NCI-H748 treated with DMSO at 0.1 percent for 48 hours (cell line): ENCODE measurements around the gene CLSTN2.
A peak's percentile ranks its signal among the peaks of the same experiment; 100 is the strongest.

Source experiments
- DNase-seq: peaks from one replicate; lab custom pipeline; 2025; lab: John Stamatoyannopoulos, UW

The CLSTN2 gene

GRCh38 chr3:139935016-139935865 is at the start of gene CLSTN2:
CLSTN2 (plus strand) TSS chr3:139935185.
- DNase-seq = peak; percentile 26

DNA sequence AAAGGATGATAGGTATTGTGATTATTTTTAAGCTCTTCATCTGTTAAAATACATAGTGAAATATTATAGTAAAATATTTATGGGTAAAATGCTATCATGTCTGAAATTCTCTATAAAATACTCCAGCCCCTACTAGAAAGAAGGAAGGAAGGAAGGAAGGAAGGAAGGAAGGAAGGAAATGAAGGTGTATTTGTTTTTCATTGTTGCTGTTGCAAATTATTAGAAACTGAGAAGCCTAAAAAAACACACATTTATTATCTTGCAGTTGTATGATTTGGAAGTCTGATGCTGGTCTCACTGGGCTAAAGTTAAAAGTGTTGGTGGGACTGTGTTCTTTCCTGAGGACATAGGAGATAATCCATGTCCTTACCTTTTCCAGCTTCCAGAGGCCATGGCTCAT is 47.6 kb upstream of the CLSTN2 start:
- DNase-seq = no peak

DNA sequence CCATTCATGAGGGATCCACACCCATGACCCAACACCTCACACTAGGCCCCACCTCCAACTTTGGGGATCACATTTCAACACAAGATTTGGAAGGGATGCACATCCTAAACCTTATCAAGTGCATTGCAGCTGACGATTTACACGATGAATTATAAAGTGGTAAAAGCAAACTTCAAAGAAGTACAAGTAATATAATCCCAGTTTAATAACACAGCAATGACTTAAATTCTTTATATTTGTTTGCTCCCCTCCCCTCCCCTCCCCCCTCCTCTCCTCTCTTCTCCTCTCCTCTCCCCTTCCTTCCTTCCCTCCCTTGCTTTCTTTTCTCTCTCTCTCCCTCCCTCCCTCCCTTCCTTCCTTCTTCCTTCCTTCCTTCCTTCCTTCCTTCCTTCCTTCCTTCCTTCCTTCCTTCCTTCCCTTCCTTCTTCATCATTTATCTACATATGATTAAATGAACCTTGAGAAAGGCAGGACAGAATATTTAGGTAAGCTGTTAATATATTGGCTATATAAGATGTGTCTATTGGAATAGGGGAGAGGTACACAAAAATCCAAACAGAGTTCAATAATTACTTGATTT is 46.3 kb upstream of the CLSTN2 start:
- DNase-seq = no peak

DNA sequence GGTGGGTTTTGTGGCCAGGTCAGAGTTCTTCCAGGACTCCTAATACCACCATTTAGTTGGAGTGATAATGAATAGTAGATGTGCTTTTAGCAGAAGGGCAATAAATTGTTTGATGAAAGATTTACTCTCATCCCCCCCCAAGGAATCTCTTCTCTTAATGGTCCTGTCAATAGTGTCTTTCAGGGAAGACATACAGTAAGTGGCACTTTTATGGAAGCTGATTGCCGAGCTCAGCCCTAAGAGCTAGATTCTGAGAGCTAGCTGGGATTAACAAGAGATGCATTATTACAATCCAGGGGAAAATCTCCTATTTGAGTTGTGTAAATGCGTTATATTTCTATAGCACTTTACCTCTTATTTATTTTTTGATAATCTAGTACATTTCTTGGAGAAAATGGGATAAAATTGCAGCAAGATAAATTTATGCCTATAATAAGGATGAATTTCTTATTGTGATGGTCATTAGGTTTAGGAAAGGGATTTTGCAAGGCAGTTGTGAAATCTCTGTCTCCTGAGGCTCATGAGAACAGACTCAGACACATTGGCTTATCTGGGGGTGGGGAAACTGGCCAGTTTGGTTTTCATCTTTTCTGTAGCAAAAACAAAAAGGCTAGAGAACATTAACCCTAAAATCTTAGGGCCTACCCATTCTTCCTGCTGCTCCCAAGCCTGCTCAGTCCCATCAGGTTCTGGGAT is 41.6 kb upstream of the CLSTN2 start:
- no peak for DNase-seq

- no peak for DNase-seq
These were observed 40.9 kb upstream of the CLSTN2 start for GRCh38 chr3:139893963-139894642.

DNA sequence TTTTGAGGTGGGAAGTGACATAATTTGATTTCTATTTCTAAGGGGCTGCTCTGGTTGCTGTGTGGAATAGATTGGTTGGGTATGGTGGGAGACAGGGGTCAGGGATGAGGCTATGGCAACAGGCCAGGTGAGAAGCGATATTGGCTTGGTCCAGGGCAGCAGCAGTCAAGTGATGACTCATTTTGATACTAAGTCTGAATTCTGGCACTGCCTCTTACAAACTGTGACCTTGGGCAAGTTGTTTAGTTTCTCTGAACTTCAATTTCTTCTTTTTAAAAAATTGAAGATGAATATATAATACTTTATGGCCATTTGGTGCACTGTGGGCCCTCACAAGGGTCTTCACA is 40.4 kb upstream of the CLSTN2 start:
- no peak for DNase-seq

DNA sequence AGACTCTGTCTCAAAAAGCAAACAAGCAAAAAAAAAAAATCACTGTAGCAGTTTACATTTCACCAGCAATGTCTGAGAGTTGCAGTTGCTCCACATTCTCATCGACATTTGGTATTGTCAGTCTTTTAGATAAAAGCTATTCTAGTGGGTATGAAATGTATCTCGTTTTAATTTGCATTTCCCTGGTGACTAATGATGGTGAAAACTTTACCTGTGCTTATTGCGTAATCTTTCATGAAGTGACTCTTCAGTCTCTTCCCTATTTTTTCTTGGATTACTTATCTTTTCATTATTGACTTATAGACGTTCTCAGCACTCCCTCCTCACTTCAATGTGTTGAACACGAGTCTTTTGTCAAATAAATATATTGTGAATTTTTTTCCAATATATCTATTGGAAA is 37.2 kb upstream of the CLSTN2 start:
- no peak for DNase-seq

DNA sequence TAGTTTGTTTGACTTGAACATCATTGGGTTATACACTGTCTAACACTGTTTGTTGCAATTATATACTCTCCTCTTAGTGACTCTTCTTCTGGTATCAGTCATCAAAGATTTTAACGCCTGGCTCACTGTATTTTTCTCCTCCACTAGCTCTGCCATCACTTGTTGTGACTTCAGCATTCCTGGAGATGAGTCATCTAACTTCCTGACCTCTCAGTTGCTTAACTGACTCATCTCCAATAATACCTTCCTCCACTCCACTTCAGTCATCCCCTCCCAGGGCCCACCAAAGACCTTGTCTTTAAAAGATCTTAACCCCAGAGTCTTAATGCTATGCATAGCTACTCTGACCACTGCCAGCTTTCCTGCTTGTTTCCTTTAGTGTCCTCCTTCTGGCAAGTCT is 28.6 kb upstream of the CLSTN2 start:
- no peak for DNase-seq

DNA sequence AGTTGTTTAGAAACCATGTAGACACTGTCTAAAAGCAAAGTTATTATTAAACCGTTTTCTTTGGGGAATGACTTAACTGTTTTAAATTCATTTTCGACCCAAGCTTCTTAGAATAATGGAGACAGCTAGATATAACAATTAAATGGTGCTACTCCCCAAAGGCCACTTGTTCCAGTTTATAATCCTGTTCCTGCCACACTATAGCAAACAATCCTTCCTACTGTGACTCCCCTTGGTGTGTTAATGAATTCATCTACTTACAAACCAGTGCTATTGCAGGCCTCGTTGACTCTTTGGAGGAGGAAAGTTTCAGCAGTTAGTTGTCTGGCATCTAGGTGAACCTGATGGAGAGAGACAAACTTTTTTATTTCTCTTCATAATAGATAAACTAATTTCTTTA is 25.2 kb upstream of the CLSTN2 start:
- no peak for DNase-seq

- DNase-seq = no peak
These were observed 18.7 kb upstream of the CLSTN2 start for GRCh38 chr3:139916271-139916670.

- DNase-seq = no peak
These were observed 17.7 kb upstream of the CLSTN2 start for GRCh38 chr3:139917226-139917785.

GRCh38 chr3:139928708-139929505 is 6.1 kb upstream of the CLSTN2 start:
- no peak for DNase-seq

GRCh38 chr3:139930211-139930610 is 4.8 kb upstream of the CLSTN2 start:
- DNase-seq = no peak

GRCh38 chr3:139933766-139934165 is 1.2 kb upstream of the CLSTN2 start:
- no peak for DNase-seq

- DNase-seq = peak; percentile 73
These were observed 371 bp upstream of the CLSTN2 start for GRCh38 chr3:139934613-139935015.

DNA sequence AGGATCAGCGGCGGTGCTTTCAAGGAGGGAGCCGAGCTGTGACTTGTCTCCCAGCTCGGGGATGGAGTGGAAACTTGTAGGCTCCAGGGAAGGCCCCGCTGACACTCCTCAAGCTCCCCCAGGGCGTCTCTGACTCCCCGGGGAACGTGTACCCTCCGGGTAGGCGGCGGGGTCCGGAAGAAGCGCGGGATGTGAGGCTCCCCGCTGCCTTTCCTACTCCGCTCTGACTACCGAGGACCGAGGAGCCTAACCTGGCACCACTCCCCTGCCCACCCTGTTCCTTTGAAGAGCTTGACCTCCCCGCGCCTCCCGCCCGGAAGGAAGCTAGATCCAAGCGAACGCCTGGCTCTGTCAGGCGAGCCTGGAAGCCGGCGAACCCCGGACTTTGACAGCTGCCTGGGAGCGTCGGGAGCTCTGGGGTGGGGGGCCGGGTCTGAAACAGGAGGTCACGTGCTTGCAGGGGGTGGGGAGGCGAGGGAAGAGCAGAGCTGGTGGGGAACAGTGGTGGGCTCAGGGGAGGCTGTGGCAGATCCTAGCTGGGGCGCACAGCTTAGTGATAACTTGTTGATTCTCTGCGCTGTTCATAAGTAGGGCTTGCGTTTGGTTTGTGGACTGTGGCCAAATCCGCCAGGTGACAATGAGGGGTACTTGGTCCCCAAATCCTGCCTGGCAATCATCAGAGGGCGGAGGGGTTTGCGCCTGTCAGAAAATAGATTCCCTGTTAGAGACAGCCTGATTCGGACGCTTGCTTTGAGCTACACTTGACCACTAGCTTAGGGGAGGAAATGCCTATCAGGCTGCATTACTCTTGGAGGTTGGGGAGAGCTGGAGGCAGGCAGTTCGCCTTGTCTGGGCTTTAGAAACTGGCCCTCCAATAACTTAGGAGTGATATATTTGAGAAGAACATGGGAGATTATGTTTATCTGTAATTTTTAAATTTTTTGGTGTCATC is 1.2 kb downstream of the CLSTN2 start:
- no peak for DNase-seq

- DNase-seq = peak; percentile 24
These were observed 2.8 kb downstream of the CLSTN2 start for GRCh38 chr3:139937674-139938279.

GRCh38 chr3:139939681-139940190 is 4.8 kb downstream of the CLSTN2 start:
- DNase-seq = no peak

DNA sequence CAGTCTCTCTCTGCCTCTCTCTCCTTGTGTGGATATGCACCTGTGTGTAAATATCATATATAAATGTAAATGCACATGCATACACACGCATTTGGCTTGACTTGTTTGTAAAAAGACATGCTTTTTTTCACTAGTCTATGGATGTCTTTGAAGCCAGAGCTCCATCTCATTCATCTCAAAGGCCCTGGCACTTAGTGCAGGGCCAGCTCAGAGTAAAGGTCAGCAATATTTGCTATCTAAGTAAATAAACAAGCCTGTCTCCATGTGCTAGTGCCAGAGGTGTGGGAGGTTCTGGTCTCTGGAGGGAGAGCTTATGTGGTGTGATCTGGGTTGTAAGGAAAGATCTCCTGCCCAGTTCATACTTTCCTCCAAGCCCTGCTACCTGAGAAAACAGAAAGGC is 5.6 kb downstream of the CLSTN2 start:
- DNase-seq = no peak

- no peak for DNase-seq
These were observed 6.6 kb downstream of the CLSTN2 start for GRCh38 chr3:139941580-139941979.
